SU-DHL-6 (cell line): ENCODE data around the gene CDH22.

Source experiments
- H2AFZ ChIP-seq: fragments of 200-600 bp; sonication (generic); 2 replicates; pipeline ENCODE4 v1.6.1; 2014; ENCODE audit warnings: low read depth, mild to moderate bottlenecking, moderate library complexity, mixed read lengths, antibody characterized with exemption, low read length; ENCODE audit not compliant: severe bottlenecking
- H3F3A ChIP-seq: fragments of 200-600 bp; shearing (Covaris generic); 2 replicates; pipeline ENCODE4 v1.6.0; 2016; ENCODE audit warnings: antibody characterized with exemption, mild to moderate bottlenecking; ENCODE audit not compliant: insufficient read depth
- H3K27ac ChIP-seq: fragments of 200-600 bp; sonication (generic); 2 replicates; pipeline ENCODE4 v1.5.1; 2016; ENCODE audit warnings: low read depth, mild to moderate bottlenecking, low read length, moderate library complexity, mixed read lengths
- H3K27me3 ChIP-seq: fragments of 200-600 bp; sonication (generic), shearing (Covaris generic); 2 replicates; pipeline ENCODE4 v1.6.0; 2014; ENCODE audit warnings: mild to moderate bottlenecking, low read length
- H3K36me3 ChIP-seq: fragments of 200-600 bp; sonication (generic); 2 replicates; pipeline ENCODE4 v1.6.1; 2014; ENCODE audit warnings: mild to moderate bottlenecking, low read length, mixed read lengths
- H3K4me2 ChIP-seq: fragments of 300-600, 200-600 bp; shearing (Covaris generic), sonication (generic); 2 replicates; pipeline ENCODE4 v1.6.0; 2014; ENCODE audit warnings: low read length, low read depth, mild to moderate bottlenecking; ENCODE audit not compliant: poor library complexity, severe bottlenecking
- H3K4me3 ChIP-seq: fragments of 200-600 bp; sonication (generic); 2 replicates; pipeline ENCODE4 v1.5.1; 2014; ENCODE audit warnings: antibody characterized with exemption, low read length, mild to moderate bottlenecking, mixed read lengths; ENCODE audit not compliant: insufficient read depth, poor library complexity, severe bottlenecking
- H3K79me2 ChIP-seq: fragments of 200-600 bp; sonication (generic); 2 replicates; pipeline ENCODE4 v1.6.1; 2014; ENCODE audit warnings: mild to moderate bottlenecking, low read length, moderate library complexity; ENCODE audit not compliant: insufficient read depth
- H3K9ac ChIP-seq: fragments of 200-600 bp; sonication (generic); 2 replicates; pipeline ENCODE4 v1.7.0; 2014; ENCODE audit warnings: mild to moderate bottlenecking, low read length
- H3K9me2 ChIP-seq: fragments of 200-600 bp; sonication (generic); replicated peaks from 2 replicates; pipeline ENCODE4 v1.6.1; 2014; ENCODE audit warnings: low read length; ENCODE audit not compliant: insufficient read depth
- H3K9me3 ChIP-seq: fragments of 200-600 bp; sonication (generic); 2 replicates; pipeline ENCODE4 v1.6.1; 2014; ENCODE audit warnings: low read length, mixed read lengths; ENCODE audit not compliant: insufficient read depth
- H4K20me1 ChIP-seq: fragments of 200-600 bp; sonication (generic); 2 replicates; pipeline ENCODE4 v1.6.1; 2014; ENCODE audit warnings: low read depth, mild to moderate bottlenecking, antibody characterized with exemption, low read length, moderate library complexity, mixed read lengths
- CTCF ChIP-seq: fragments of 200-600 bp; sonication (generic); IDR thresholded peaks from one replicate; pipeline ENCODE4 v1.5.1; 2017; ENCODE audit warnings: antibody characterized with exemption, mild to moderate bottlenecking, low read length, moderate library complexity; ENCODE audit not compliant: insufficient read depth, poor library complexity, severe bottlenecking
- EZH2phosphoT487 ChIP-seq: fragments of 200-600 bp; sonication (generic), shearing (Covaris generic); conservative IDR thresholded peaks from 2 replicates; pipeline ENCODE4 v1.6.1; 2018; ENCODE audit warnings: mild to moderate bottlenecking, antibody characterized with exemption, low read length, moderate library complexity, mixed read lengths

Gene CDH22

GRCh38 chr20:46167080-46167479, 141.2 kb downstream of the CDH22 start:
- H3K4me3 ChIP-seq: no peak overlapping the region
- H3K9ac ChIP-seq: no peak overlapping the region
- TF ChIP-seq EZH2phosphoT487 (no peak), CTCF (no peak)
- no peak overlapping the region for H2AFZ ChIP-seq
- H3K9me3 ChIP-seq: no peaks in the 10 kb centered on the region
- H3K79me2 ChIP-seq: no peaks in the 10 kb centered on the region
- no peak overlapping the region for H3K4me2 ChIP-seq
- H3K27me3 ChIP-seq: no peaks in the 10 kb centered on the region
- no peaks in the 10 kb centered on the region for H3K9me2 ChIP-seq
- no peaks in the 10 kb centered on the region for H3F3A ChIP-seq
- H3K36me3 ChIP-seq: no peaks in the 10 kb centered on the region
- no peak overlapping the region for H3K27ac ChIP-seq
- H4K20me1 ChIP-seq: no peaks in the 10 kb centered on the region

- H2AFZ ChIP-seq: no peak overlapping the region
- no peaks in the 10 kb centered on the region for H3K27me3 ChIP-seq
- TF ChIP-seq CTCF: no peak
- no peak for TF ChIP-seq EZH2phosphoT487
Measured at GRCh38 chr20:46164254-46164653, 144.0 kb downstream of the CDH22 start.

GRCh38 chr20:46161921-46162320, 146.4 kb downstream of the CDH22 start:
- no peaks in the 10 kb centered on the region for H3K36me3 ChIP-seq
- no peak overlapping the region for H3K4me3 ChIP-seq
- H3K79me2 ChIP-seq: no peaks in the 10 kb centered on the region
- no peaks in the 10 kb centered on the region for H3K9me3 ChIP-seq
- no peak overlapping the region for H2AFZ ChIP-seq
- H3F3A ChIP-seq: no peaks in the 10 kb centered on the region
- TF ChIP-seq EZH2phosphoT487: no peak
- TF ChIP-seq CTCF: no peak
- H3K9ac ChIP-seq: no peak overlapping the region
- H3K27ac ChIP-seq: no peak overlapping the region
- no peaks in the 10 kb centered on the region for H4K20me1 ChIP-seq
- H3K27me3 ChIP-seq: no peaks in the 10 kb centered on the region
- H3K9me2 ChIP-seq: no peaks in the 10 kb centered on the region
- H3K4me2 ChIP-seq: no peak overlapping the region

More at GRCh38 chr20:46164254-46164653, 144.0 kb downstream of the CDH22 start:
- Histone ChIP-seq H3K36me3 (no peaks in the 10 kb centered on the region), H3K9ac (no peak overlapping the region), H3K79me2 (no peaks in the 10 kb centered on the region), H3K27ac (no peak overlapping the region), H3F3A (no peaks in the 10 kb centered on the region), H3K4me3 (no peak overlapping the region), H3K9me2 (no peaks in the 10 kb centered on the region), H3K4me2 (no peak overlapping the region), H3K9me3 (no peaks in the 10 kb centered on the region), H4K20me1 (no peaks in the 10 kb centered on the region)

GRCh38 chr20:46160661-46161060, 147.6 kb downstream of the CDH22 start:
- H3K27me3 ChIP-seq: no peaks in the 10 kb centered on the region

More at GRCh38 chr20:46160661-46161060, 147.6 kb downstream of the CDH22 start:
- Histone ChIP-seq H4K20me1 (no peaks in the 10 kb centered on the region), H3K9me3 (no peaks in the 10 kb centered on the region), H3K36me3 (no peaks in the 10 kb centered on the region), H3F3A (no peaks in the 10 kb centered on the region), H3K79me2 (no peaks in the 10 kb centered on the region), H2AFZ (no peak overlapping the region), H3K9ac (no peak overlapping the region), H3K4me2 (no peak overlapping the region), H3K4me3 (no peak overlapping the region), H3K9me2 (no peaks in the 10 kb centered on the region), H3K27ac (no peak overlapping the region)
- no peak for TF ChIP-seq CTCF
- no peak for TF ChIP-seq EZH2phosphoT487
